SK-N-SH (cell line): ENCODE data around the gene MYD88.

Experiments used
- EZH2phosphoT487 ChIP-seq: fragments of 200-600 bp; sonication (generic); IDR thresholded peaks from 2 replicates; pipeline ENCODE4 v1.6.1; 2017; ENCODE audit warnings: low read depth, mixed run types, mild to moderate bottlenecking, antibody characterized with exemption, moderate library complexity, borderline replicate concordance
- FOSL2 ChIP-seq: IDR thresholded peaks from 2 replicates; pipeline ENCODE4 v1.4.0; 2012; ENCODE audit warnings: low read depth, mild to moderate bottlenecking, moderate library complexity, borderline replicate concordance
- FOXJ3 ChIP-seq: sonication (generic); formaldehyde crosslinking; IDR thresholded peaks from 2 replicates; pipeline ENCODE4 v1.5.1; 2020; ENCODE audit warnings: mild to moderate bottlenecking, missing genetic modification reagents
- GATA2 ChIP-seq: sonication (generic); formaldehyde crosslinking; IDR thresholded peaks from 2 replicates; pipeline ENCODE4 v1.5.0; 2020; ENCODE audit warnings: mild to moderate bottlenecking, missing genetic modification reagents
- MAX ChIP-seq: IDR thresholded peaks from 2 replicates; pipeline ENCODE4 v1.4.0; 2012; ENCODE audit warnings: low read depth
- MEF2A ChIP-seq: IDR thresholded peaks from 2 replicates; pipeline ENCODE4 v1.4.0; 2012; ENCODE audit warnings: low read depth, borderline replicate concordance
- PBX3 ChIP-seq: IDR thresholded peaks from 2 replicates; pipeline ENCODE4; 2012
- POLR2AphosphoS5 ChIP-seq: IDR thresholded peaks from 2 replicates; pipeline ENCODE4 v1.6.1; 2012; ENCODE audit warnings: low read depth, low read length
- RAD21 ChIP-seq: IDR thresholded peaks from 2 replicates; pipeline ENCODE4 v1.6.1; 2012; ENCODE audit warnings: mild to moderate bottlenecking, low read length
- RFX5 ChIP-seq: IDR thresholded peaks from 2 replicates; pipeline ENCODE4 v1.6.1; 2012; ENCODE audit warnings: mild to moderate bottlenecking, improper control_type of control experiment, low read length
- RXRA ChIP-seq: IDR thresholded peaks from 2 replicates; pipeline ENCODE4 v1.4.0; 2012; ENCODE audit warnings: low read depth, mild to moderate bottlenecking, borderline replicate concordance
- SMC3 ChIP-seq: IDR thresholded peaks from 2 replicates; pipeline ENCODE4 v1.6.1; 2012; ENCODE audit warnings: low read depth, low read length, improper control_type of control experiment
- USF2 ChIP-seq: fragments of 150-350 bp; IDR thresholded peaks from 2 replicates; pipeline ENCODE4 v1.6.1; 2017; ENCODE audit warnings: antibody characterized with exemption, low read length, low read depth, borderline replicate concordance
- TF ChIP-seq, protein P1 (sequence below): fragments of 200-600 bp; sonication (generic); IDR thresholded peaks from 2 replicates; pipeline ENCODE4 v1.6.1; 2017; ENCODE audit warnings: antibody characterized with exemption, mild to moderate bottlenecking, moderate library complexity

DNA sequence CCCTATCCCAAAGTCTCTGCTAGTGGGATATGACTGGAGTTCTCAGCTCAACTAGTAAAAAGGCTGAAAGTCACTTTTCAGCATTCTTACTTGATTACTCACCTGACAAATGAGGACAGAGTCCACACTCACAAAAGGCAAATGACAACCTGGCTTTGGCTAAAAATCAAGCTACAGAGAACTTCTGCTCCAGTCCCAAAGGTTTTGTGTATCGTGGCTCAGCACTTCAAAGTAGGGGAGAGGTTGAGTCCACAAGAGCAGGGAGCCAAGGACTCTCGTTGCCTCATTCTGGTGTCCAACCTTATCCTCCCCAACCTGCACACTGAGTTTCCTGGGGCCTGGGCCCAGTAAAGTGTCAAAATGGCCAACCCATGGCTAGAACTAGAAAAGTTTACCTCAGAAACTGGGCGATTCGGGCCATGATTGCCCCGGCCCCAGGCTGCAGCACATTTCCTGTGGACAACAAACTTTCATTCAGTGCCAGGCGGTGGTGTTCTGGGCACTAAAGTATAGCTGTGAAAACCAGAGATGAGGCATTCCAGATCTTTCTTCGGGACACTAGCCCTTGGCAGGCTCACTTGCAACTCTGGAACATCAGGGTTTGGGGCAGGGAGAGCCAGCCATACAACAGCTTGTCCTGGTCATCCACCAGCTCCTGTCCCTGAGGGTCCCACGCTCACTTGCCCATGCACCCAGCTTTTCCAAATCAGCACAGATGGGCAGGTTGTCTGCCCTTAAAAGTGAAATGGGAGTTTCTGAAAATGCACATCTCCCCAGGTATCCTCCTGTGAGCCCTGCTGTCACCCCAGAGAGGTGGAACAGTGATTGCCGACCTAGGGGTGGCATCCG, 4.7 kb upstream of the MYD88 start:
- TF ChIP-seq, protein P1, sequence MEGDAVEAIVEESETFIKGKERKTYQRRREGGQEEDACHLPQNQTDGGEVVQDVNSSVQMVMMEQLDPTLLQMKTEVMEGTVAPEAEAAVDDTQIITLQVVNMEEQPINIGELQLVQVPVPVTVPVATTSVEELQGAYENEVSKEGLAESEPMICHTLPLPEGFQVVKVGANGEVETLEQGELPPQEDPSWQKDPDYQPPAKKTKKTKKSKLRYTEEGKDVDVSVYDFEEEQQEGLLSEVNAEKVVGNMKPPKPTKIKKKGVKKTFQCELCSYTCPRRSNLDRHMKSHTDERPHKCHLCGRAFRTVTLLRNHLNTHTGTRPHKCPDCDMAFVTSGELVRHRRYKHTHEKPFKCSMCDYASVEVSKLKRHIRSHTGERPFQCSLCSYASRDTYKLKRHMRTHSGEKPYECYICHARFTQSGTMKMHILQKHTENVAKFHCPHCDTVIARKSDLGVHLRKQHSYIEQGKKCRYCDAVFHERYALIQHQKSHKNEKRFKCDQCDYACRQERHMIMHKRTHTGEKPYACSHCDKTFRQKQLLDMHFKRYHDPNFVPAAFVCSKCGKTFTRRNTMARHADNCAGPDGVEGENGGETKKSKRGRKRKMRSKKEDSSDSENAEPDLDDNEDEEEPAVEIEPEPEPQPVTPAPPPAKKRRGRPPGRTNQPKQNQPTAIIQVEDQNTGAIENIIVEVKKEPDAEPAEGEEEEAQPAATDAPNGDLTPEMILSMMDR: no peak
- TF ChIP-seq FOXJ3 (CRISPR knock-in tag): no peak
- TF ChIP-seq POLR2AphosphoS5: no peak
- no peak for TF ChIP-seq SMC3
- TF ChIP-seq RXRA: no peak
- TF ChIP-seq MAX: no peak
- no peak for TF ChIP-seq RFX5
- TF ChIP-seq EZH2phosphoT487: no peak
- no peak for TF ChIP-seq USF2
- TF ChIP-seq PBX3: no peak
- TF ChIP-seq MEF2A: no peak
- TF ChIP-seq FOSL2: no peak
- no peak for TF ChIP-seq GATA2
- no peak for TF ChIP-seq RAD21
